Chondrocyte (in vitro differentiated cells): ENCODE data around the gene GPC3. TPM values are rescaled to one million over a fixed set of nuclear protein-coding genes. Genes with fewer than 3 reads are reported as not detected.
A peak's percentile ranks its signal among the peaks of the same experiment; 100 is the strongest.

Experiments
- DNase-seq: peaks from one replicate; pipeline ENCODE4 v3.0.0; 2021; ENCODE audit warnings: mixed read lengths, low spot score
- H3K27ac Mint-ChIP-seq: one replicate; pipeline ENCODE4 v1.8.0; 2021; ENCODE audit warnings: mild to moderate bottlenecking, moderate library complexity, mixed read lengths; ENCODE audit not compliant: unreplicated experiment
- H3K27me3 Mint-ChIP-seq: 2 replicates; pipeline ENCODE4 v1.8.0; 2021; ENCODE audit warnings: low read depth, mixed read lengths
- H3K36me3 Mint-ChIP-seq: 2 replicates; pipeline ENCODE4 v1.8.0; 2021; ENCODE audit warnings: low read depth, mixed read lengths
- H3K4me1 Mint-ChIP-seq: 2 replicates; pipeline ENCODE4 v1.8.0; 2021; ENCODE audit warnings: low read depth, mild to moderate bottlenecking, mixed read lengths
- H3K4me3 Mint-ChIP-seq: one replicate; pipeline ENCODE4 v1.8.0; 2021; ENCODE audit warnings: mild to moderate bottlenecking, moderate library complexity, mixed read lengths; ENCODE audit not compliant: unreplicated experiment
- H3K9me3 Mint-ChIP-seq: 2 replicates; pipeline ENCODE4 v1.8.0; 2021; ENCODE audit warnings: low read depth, mixed read lengths
- CTCF ChIP-seq: fragments of 200-600 bp; sonication (generic); IDR thresholded peaks from 2 replicates; pipeline ENCODE4 v1.5.0; 2021; ENCODE audit warnings: antibody characterized with exemption, mild to moderate bottlenecking, moderate library complexity
- total RNA-seq: library from RNA; stranded (reverse); gene quantifications from 3 replicates; pipeline ENCODE4 v1.2.1, GENCODE V29; 2021

Gene GPC3
- total RNA-seq, 1 donor from 2014 or later, result 1.9 TPM

- peaks cover 2% of the 10 kb centered on the region for H3K36me3 Mint-ChIP-seq
- H3K4me3 Mint-ChIP-seq, result no peak overlapping the region
- no peak for DNase-seq
- TF ChIP-seq CTCF, result no peak
- H3K4me1 Mint-ChIP-seq, result peaks cover 7% of the 10 kb centered on the region
- peaks cover 7% of the 10 kb centered on the region for H3K9me3 Mint-ChIP-seq
- no peak overlapping the region for H3K27ac Mint-ChIP-seq
- H3K27me3 Mint-ChIP-seq, result no peaks in the 10 kb centered on the region
Observed at GRCh38 chrX:133514486-133514885, 470.9 kb downstream of the GPC3 start.

- no peak overlapping the region for H3K4me3 Mint-ChIP-seq
- H3K4me1 Mint-ChIP-seq, result peaks cover 7% of the 10 kb centered on the region
- H3K9me3 Mint-ChIP-seq, result peaks cover 4% of the 10 kb centered on the region
- no peak for TF ChIP-seq CTCF
- no peaks in the 10 kb centered on the region for H3K27me3 Mint-ChIP-seq
- peaks cover under 1% of the 10 kb centered on the region for H3K36me3 Mint-ChIP-seq
- DNase-seq, result no peak
- H3K27ac Mint-ChIP-seq, result no peak overlapping the region
Observed at GRCh38 chrX:133513123-133513522, 472.3 kb downstream of the GPC3 start.

- no peaks in the 10 kb centered on the region for H3K36me3 Mint-ChIP-seq
- no peak overlapping the region for H3K27ac Mint-ChIP-seq
- DNase-seq, result no peak
- H3K4me1 Mint-ChIP-seq, result peaks cover 7% of the 10 kb centered on the region
- TF ChIP-seq CTCF, result no peak
- H3K4me3 Mint-ChIP-seq, result no peak overlapping the region
- H3K27me3 Mint-ChIP-seq, result no peaks in the 10 kb centered on the region
- no peaks in the 10 kb centered on the region for H3K9me3 Mint-ChIP-seq
Observed at GRCh38 chrX:133511041-133511440, 474.4 kb downstream of the GPC3 start.

GRCh38 chrX:133497356-133497755, 488.0 kb downstream of the GPC3 start:
- Mint-ChIP-seq H3K27ac (peak overlapping the region; percentile 74), H3K36me3 (no peaks in the 10 kb centered on the region), H3K9me3 (no peaks in the 10 kb centered on the region), H3K4me1 (peaks cover 30% of the 10 kb centered on the region), H3K4me3 (no peak overlapping the region), H3K27me3 (no peaks in the 10 kb centered on the region)
- no peak for DNase-seq
- no peak for TF ChIP-seq CTCF

- Mint-ChIP-seq H3K36me3 (no peaks in the 10 kb centered on the region), H3K9me3 (no peaks in the 10 kb centered on the region), H3K27me3 (no peaks in the 10 kb centered on the region), H3K4me1 (peaks cover 30% of the 10 kb centered on the region), H3K4me3 (peak overlapping the region; percentile 10), H3K27ac (peak overlapping the region; percentile 90)
- TF ChIP-seq CTCF, result no peak
- no peak for DNase-seq
Observed at GRCh38 chrX:133495464-133496391, 489.7 kb downstream of the GPC3 start.
